NCI-H526 (cell line): ENCODE data around the gene MYO5B.
"Not testable (repeated sequence)": the region's sequence is repeated elsewhere in the genome, so short reads cannot be mapped to it uniquely, and the experiment has no call there.

Experiments used
- DNase-seq, 2 experiments: peaks; one replicate each; lab custom pipeline; 2025; lab: John Stamatoyannopoulos, UW

Gene MYO5B

GRCh38 chr18:49795612-49796552 is 399.1 kb downstream of the MYO5B start:
- DNase-seq: no peak

- DNase-seq: no peak
Observed at GRCh38 chr18:49794743-49795142, 400.2 kb downstream of the MYO5B start.

- not testable (repeated sequence) for DNase-seq
Observed at GRCh38 chr18:49789560-49790134, 405.3 kb downstream of the MYO5B start.

- no peak for DNase-seq
Observed at GRCh38 chr18:49788327-49788898, 406.5 kb downstream of the MYO5B start.

GRCh38 chr18:49786019-49786720 is 408.8 kb downstream of the MYO5B start:
- no peak for DNase-seq

- DNase-seq: no peak
Observed at GRCh38 chr18:49784427-49785185, 410.3 kb downstream of the MYO5B start.

GRCh38 chr18:49783631-49784030 is 411.3 kb downstream of the MYO5B start:
- not testable (repeated sequence) for DNase-seq

GRCh38 chr18:49778826-49779465 is 416.0 kb downstream of the MYO5B start:
- DNase-seq: no peak
